RWPE1 (cell line): ENCODE measurements around the gene FEM1C.

Experiments
- CTCF ChIA-PET: fragments of 350-600 bp; sonication (Branson Sonifier 250); formaldehyde crosslinking; extraction: SDS; loops from one replicate; lab custom pipeline; 2021; lab: Yijun Ruan, JAX
- POLR2A ChIA-PET: fragments of 400-600 bp; formaldehyde crosslinking; extraction: SDS; loops from one replicate; lab custom pipeline; 2020; ENCODE audit warnings: antibody characterized with exemption; ENCODE audit not compliant: low non-redundant PET; lab: Yijun Ruan, JAX
- DNase-seq: peaks from one replicate; pipeline ENCODE4 v3.0.0; 2012; ENCODE audit warnings: low spot score
- H3K27ac ChIP-seq: fragments of 450-650 bp; 2 replicates; pipeline ENCODE4 v1.5.1; 2017
- CTCF ChIP-seq: fragments of 450-650 bp; conservative IDR thresholded peaks from 2 replicates; pipeline ENCODE4 v1.5.1; 2017; ENCODE audit warnings: low read depth, mild to moderate bottlenecking

Gene FEM1C

GRCh38 chr5:115472271-115473025, 72.1 kb downstream of the FEM1C start:
- H3K27ac ChIP-seq, result no peak overlapping the region
- no peak for TF ChIP-seq CTCF
- ChIA-PET POLR2A (no interaction called here), CTCF (interaction anchor here (0.7 kb wide), 1 partner anchor 130 kb away, joined by 3 read pairs; no protein-coding TSS in a partner anchor)
- no peak for DNase-seq

GRCh38 chr5:115471345-115472063, 73.1 kb downstream of the FEM1C start:
- no peak overlapping the region for H3K27ac ChIP-seq
- DNase-seq, result no peak
- ChIA-PET POLR2A (no interaction called here), CTCF (interaction anchor here (0.7 kb wide), 1 partner anchor 129 kb away, joined by 3 read pairs; no protein-coding TSS in a partner anchor)
- TF ChIP-seq CTCF, result no peak

DNA sequence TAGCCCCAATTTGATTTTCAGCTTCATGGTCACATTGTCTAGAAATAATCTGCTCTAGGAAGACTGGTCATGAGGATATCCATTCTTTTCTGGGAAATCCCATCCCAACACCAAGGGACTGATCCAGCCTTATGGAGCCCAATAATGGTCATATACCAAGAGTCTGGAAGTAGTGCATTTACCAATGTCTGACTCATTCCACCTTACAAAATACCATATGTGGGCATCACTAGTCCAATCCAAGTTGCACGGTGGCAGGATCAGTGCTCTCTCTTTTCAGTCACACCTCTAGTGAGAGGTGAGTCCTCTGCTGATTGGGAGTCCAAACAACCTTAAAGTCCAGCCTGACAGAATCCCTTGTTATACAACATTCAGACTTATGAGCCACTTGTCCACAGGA, 73.7 kb downstream of the FEM1C start:
- no peak for DNase-seq
- POLR2A ChIA-PET, result no interaction called here
- H3K27ac ChIP-seq, result no peak overlapping the region
- no peak for TF ChIP-seq CTCF
- CTCF ChIA-PET, result no interaction called here
